Measurements from ENCODE around the gene LRRC75A.
A peak's percentile ranks its signal among the peaks of the same experiment; 100 is the strongest.
"Not testable (repeated sequence)": the region's sequence is repeated elsewhere in the genome, so short reads cannot be mapped to it uniquely, and the experiment has no call there.

Gene LRRC75A

DNA sequence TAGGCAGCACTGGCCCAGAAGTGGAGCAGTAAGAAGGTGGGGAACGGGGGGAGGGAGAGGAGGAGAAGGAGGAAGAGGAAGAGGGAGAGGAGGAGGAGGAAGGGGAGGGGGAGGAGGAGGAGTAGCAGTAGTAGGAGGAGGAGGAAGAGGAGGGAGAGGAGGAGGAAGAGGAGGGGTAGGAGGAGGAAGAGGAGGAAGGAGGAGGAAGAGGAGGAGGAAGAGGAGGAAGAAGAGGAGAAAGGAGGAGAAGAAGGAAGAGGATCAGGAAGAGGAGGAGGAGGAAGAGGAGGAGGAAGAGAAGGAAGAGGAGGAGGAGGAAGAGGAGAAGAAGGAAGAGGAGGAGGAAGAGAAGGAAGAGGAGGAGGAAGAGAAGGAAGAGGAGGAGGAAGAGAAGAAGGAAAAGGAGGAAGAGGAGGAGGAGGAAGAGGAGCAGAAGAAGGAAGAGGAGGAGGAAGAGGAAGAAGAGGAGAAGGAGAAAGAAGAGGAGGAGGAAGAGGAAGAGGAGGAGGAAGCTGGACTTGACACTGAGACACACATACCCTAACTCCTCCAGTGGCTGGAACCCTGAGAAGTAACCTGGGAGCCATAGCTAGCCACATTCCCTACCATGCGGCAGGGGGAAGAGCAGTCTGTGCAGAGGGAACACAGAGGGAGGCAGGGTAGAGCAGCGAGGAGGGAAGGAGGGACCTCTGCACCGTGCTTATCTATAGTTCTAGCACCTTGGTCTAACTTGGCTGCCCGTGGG lies 35.8 kb downstream of the LRRC75A start:
- no peak overlapping the region for H3K9ac ChIP-seq (ENCODE audit: low read length)
- H3K36me3 ChIP-seq (ENCODE audit: control insufficient read depth, insufficient read depth, low read length) = no peaks in the 10 kb centered on the region
- H3K9me3 ChIP-seq (ENCODE audit: control insufficient read depth, low read length) = no peaks in the 10 kb centered on the region
- H3K27me3 ChIP-seq (ENCODE audit: control insufficient read depth, insufficient read depth, low read length) = no peaks in the 10 kb centered on the region
- no peak overlapping the region for H3K4me3 ChIP-seq (ENCODE audit: low read length)
- H3K4me1 ChIP-seq (ENCODE audit: control insufficient read depth, insufficient read depth, low read length) = peaks cover 7% of the 10 kb centered on the region

DNA sequence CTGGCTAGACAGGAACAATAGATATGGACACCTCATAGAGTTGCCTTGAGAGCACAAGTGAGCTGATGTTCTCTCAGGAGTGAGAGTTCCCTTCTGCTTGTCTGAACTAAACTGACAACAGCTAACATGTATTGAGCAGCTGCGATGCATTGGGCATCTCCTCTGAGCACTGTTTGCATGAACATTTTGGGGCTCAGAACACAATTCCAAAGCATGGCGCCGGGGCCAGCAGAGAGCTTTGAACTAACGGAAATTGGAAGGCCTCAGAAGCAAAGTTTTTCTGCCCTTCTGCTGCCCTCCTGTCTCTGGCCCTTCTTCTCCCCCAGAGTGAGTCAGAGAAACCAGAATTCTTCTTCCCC lies 38.5 kb downstream of the LRRC75A start:
- Histone ChIP-seq H3K4me1 (ENCODE audit: control insufficient read depth, insufficient read depth, low read length) (no peaks in the 10 kb centered on the region), H3K4me3 (ENCODE audit: low read length) (no peak overlapping the region), H3K9me3 (ENCODE audit: control insufficient read depth, low read length) (no peaks in the 10 kb centered on the region), H3K36me3 (ENCODE audit: control insufficient read depth, insufficient read depth, low read length) (peaks cover 8% of the 10 kb centered on the region), H3K27me3 (ENCODE audit: control insufficient read depth, insufficient read depth, low read length) (no peaks in the 10 kb centered on the region), H3K9ac (ENCODE audit: low read length) (no peak overlapping the region)

DNA sequence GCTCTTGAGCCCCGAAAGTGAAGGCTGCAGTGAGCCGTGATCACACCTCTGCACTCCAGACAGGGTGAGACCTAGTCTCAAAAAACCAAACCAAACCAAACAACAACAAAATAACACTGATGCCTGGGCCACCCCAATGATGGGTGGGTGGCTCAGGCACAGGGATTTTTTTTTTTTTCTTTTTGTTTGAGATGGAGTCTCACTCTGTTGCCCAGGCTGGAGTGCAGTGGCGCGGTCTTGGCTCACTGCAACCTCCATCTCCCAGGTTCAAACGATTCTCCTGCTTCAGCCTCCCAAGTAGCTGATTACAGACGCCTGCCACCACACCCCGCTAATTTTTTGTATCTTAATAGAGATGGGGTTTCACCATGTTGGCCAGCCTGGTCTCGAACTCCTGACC lies 39.7 kb downstream of the LRRC75A start:
- H3K36me3 ChIP-seq (ENCODE audit: control insufficient read depth, insufficient read depth, low read length); H3K9ac ChIP-seq (ENCODE audit: low read length): not testable (repeated sequence)

DNA sequence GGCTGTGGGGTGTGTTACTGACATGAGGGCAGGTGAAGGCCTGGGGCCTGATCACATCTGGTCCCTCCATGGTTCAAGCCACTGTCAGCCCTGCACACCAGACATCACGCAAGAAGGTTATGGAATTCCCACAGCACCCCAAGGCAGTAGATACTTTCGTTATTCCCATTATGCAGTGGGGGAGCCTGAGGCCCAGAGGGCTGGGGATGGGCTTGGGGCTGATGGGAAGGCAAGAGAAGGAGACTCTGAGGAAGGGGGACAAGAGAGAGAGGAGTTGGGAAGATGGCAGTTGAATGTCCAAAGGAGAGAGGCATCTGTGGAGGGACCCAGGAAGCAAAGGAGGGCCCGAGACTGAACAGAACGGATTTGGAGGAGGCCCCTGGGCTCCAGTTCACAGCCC lies 42.0 kb downstream of the LRRC75A start:
- Histone ChIP-seq H3K9me3 (ENCODE audit: control insufficient read depth, low read length) (no peaks in the 10 kb centered on the region), H3K36me3 (ENCODE audit: control insufficient read depth, insufficient read depth, low read length) (peaks cover 9% of the 10 kb centered on the region), H3K4me1 (ENCODE audit: control insufficient read depth, insufficient read depth, low read length) (no peaks in the 10 kb centered on the region), H3K27me3 (ENCODE audit: control insufficient read depth, insufficient read depth, low read length) (no peaks in the 10 kb centered on the region), H3K9ac (ENCODE audit: low read length) (no peak overlapping the region), H3K4me3 (ENCODE audit: low read length) (no peak overlapping the region)

More for the DNA sequence above, 39.7 kb downstream of the LRRC75A start:
- H3K4me1 ChIP-seq (ENCODE audit: control insufficient read depth, insufficient read depth, low read length); H3K9me3 ChIP-seq (ENCODE audit: control insufficient read depth, low read length); H3K27me3 ChIP-seq (ENCODE audit: control insufficient read depth, insufficient read depth, low read length); H3K4me3 ChIP-seq (ENCODE audit: low read length): not testable (repeated sequence)

DNA sequence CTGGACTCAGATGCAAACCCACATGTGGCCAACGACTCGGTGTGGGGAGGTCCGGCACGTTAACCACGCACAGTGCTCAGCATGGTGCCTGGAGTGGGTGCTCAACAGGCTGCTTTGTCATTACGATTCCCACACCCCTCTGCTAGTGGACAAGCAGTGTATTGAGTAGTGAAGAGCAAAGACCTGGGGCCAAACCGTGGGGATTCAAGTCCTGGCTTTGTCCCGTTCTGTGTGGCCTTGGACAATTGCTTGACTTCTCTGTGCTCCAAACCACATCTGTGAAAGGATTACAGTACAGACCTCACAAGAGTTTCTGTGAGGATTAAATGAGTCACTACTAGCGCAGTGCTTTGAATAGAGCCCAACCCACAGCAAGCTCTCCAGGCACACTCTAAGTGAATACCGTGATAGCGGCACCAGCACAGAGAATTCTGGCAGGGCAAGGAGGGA lies 42.8 kb downstream of the LRRC75A start:
- Histone ChIP-seq H3K27me3 (ENCODE audit: control insufficient read depth, insufficient read depth, low read length) (no peaks in the 10 kb centered on the region), H3K36me3 (ENCODE audit: control insufficient read depth, insufficient read depth, low read length) (peaks cover 9% of the 10 kb centered on the region), H3K4me1 (ENCODE audit: control insufficient read depth, insufficient read depth, low read length) (no peaks in the 10 kb centered on the region)

DNA sequence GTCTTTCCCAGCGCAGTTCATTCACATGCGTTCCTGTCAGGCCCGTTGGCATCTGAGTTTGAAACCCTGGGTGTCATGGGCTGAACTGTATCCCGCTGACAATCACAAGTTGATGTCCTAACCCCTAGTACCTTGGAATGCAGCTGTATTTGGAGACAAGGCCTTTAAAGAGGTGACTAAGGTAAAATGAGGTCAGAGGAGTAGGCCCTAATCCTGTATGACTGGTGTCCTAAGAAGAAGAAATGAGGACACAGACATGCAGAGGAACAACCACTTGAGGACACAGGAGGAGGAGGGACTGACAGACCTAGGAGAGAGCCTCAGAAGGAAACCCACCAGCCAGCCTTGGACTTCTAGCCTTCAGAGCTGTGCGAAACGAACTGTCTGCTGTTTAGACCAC lies 43.5 kb downstream of the LRRC75A start:
- Histone ChIP-seq H3K4me3 (ENCODE audit: low read length) (no peak overlapping the region), H3K9me3 (ENCODE audit: control insufficient read depth, low read length) (no peaks in the 10 kb centered on the region), H3K9ac (ENCODE audit: low read length) (no peak overlapping the region), H3K27me3 (ENCODE audit: control insufficient read depth, insufficient read depth, low read length) (no peaks in the 10 kb centered on the region), H3K4me1 (ENCODE audit: control insufficient read depth, insufficient read depth, low read length) (peaks cover 4% of the 10 kb centered on the region), H3K36me3 (ENCODE audit: control insufficient read depth, insufficient read depth, low read length) (peaks cover 12% of the 10 kb centered on the region)

More for the DNA sequence above, 42.8 kb downstream of the LRRC75A start:
- Histone ChIP-seq H3K9ac (ENCODE audit: low read length) (no peak overlapping the region), H3K9me3 (ENCODE audit: control insufficient read depth, low read length) (no peaks in the 10 kb centered on the region), H3K4me3 (ENCODE audit: low read length) (no peak overlapping the region)

DNA sequence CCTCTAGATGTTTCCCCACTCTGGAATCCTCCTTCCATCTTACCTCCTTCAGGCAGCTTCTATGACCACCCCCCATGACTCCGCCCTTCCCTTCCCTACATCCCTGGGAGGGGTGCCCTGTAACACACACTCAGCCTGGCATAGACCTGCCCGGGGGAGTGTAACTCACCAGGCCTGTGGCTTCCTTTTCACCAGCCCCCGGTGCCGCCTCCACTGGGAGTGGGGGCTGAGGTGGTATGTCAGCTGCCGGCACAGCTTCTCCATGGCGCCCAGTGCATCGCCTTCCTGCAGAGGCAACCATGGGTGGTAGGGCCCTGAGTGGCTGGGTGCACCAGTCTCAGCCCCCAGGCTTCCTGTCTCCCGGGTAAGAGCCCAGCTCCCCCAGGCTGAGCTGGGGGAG lies 44.3 kb downstream of the LRRC75A start:
- Histone ChIP-seq H3K4me1 (ENCODE audit: control insufficient read depth, insufficient read depth, low read length) (peaks cover 6% of the 10 kb centered on the region), H3K27me3 (ENCODE audit: control insufficient read depth, insufficient read depth, low read length) (no peaks in the 10 kb centered on the region), H3K9me3 (ENCODE audit: control insufficient read depth, low read length) (no peaks in the 10 kb centered on the region), H3K9ac (ENCODE audit: low read length) (no peak overlapping the region), H3K36me3 (ENCODE audit: control insufficient read depth, insufficient read depth, low read length) (peaks cover 19% of the 10 kb centered on the region), H3K4me3 (ENCODE audit: low read length) (no peak overlapping the region)

DNA sequence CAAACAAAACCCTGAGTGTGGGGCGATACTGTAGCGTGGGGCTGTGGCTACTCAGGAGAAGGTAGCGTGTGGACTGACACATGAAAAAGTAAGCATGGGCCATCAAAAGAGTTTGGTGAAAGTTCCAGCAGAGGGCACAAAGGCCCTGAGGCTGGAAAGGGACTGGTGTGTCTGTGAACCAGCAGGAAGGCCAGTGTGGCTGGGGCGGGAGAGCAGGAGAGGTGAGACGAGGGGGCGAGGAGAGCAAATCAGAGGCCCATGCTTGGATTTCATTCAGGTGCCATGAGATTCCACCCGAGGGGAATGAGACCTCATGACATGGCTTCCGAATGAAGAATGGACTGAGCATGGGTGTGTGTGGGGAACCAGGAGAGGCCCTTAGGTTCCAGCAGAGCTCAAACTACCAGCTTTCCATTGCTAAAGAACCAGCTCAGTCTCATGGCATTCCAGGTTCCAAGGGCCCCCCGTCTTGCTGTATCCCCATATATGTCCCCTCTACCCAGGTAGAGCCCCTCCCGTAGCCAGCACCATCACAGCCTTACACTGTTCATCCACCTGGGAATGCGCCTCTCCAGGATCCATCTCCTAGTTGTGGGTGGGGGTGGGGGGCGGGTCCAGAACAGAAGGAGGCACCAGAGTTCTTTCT lies 45.5 kb downstream of the LRRC75A start:
- Histone ChIP-seq H3K4me1 (ENCODE audit: control insufficient read depth, insufficient read depth, low read length) (peaks cover 18% of the 10 kb centered on the region), H3K4me3 (ENCODE audit: low read length) (no peak overlapping the region), H3K36me3 (ENCODE audit: control insufficient read depth, insufficient read depth, low read length) (peaks cover 19% of the 10 kb centered on the region), H3K9me3 (ENCODE audit: control insufficient read depth, low read length) (no peaks in the 10 kb centered on the region), H3K27me3 (ENCODE audit: control insufficient read depth, insufficient read depth, low read length) (no peaks in the 10 kb centered on the region), H3K9ac (ENCODE audit: low read length) (no peak overlapping the region)

DNA sequence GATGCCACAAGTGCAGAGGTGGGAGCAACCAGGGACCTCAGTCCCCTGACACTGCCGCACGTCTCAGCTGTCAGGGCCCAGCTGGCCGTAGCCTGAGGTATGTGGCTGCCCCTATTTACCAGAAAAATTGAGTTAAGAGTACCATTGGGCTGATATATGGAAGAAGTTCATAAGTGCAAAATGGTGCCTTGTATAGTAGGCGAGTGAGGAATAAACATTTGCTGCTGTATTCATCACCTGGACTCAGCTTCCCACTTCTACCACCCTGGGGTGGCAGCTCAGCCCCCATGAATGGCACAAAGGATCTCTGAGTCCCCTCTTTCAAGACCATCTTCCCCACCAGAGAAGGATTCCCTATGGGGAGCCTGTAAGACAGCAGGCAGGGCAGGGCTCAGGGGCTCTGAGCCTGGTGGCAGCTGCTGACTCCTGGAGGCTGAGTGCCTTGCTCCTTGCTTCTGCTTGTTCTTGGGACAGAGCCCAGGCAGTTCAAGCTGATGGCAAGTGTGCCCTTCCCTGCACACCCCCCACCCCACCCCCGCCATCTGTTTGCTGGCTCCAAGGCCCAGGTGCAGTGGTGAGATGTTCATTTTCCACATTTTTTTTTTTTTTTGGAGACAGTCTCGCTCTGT lies 47.6 kb downstream of the LRRC75A start:
- Histone ChIP-seq H3K27me3 (ENCODE audit: control insufficient read depth, insufficient read depth, low read length) (no peaks in the 10 kb centered on the region), H3K4me3 (ENCODE audit: low read length) (no peak overlapping the region), H3K4me1 (ENCODE audit: control insufficient read depth, insufficient read depth, low read length) (peaks cover 32% of the 10 kb centered on the region), H3K9ac (ENCODE audit: low read length) (no peak overlapping the region), H3K9me3 (ENCODE audit: control insufficient read depth, low read length) (no peaks in the 10 kb centered on the region), H3K36me3 (ENCODE audit: control insufficient read depth, insufficient read depth, low read length) (peaks cover 24% of the 10 kb centered on the region)

DNA sequence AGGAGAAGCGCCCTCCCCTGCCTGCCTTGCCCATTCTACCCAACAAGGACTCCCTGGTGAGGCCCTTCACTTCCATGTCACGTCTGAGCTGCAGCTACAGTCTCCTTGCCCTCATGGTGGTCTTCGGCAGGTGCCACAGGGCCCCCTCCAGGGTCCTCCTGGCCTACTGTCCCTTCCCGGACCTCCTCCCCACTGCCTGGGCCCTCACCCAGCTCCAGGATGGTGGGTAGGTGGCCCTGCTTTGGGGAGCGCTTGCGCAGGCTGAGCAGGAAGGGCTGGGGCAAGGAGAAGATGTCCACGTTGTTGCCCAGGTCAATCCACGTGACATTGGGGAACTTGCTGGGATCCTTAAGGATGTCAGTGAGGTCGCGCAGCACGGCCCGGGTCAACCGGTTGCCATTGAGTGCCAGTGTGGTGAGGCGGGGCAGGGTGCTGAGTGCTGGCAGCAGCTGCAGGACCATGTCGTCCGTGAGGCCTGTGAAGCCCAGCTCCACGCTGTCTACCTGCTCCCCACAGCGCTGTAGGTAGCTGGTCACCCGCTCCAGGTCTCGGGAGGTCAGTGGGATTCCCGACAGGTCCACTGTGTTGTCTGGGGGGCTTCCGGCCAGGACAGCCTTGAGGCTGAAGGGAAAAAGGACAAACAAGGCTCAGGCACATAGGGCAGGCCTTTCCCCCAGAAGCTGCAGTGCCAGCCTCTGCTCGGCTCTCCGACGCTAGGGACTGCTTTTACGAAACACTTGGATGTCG lies 48.3 kb downstream of the LRRC75A start:
- peak overlapping the region; percentile 20 for H3K9ac ChIP-seq (ENCODE audit: low read length)
- H3K4me1 ChIP-seq (ENCODE audit: control insufficient read depth, insufficient read depth, low read length) = peaks cover 32% of the 10 kb centered on the region
- H3K27me3 ChIP-seq (ENCODE audit: control insufficient read depth, insufficient read depth, low read length) = no peaks in the 10 kb centered on the region
- H3K36me3 ChIP-seq (ENCODE audit: control insufficient read depth, insufficient read depth, low read length) = peaks cover 18% of the 10 kb centered on the region
- H3K9me3 ChIP-seq (ENCODE audit: control insufficient read depth, low read length) = no peaks in the 10 kb centered on the region
- H3K4me3 ChIP-seq (ENCODE audit: low read length) = no peak overlapping the region

DNA sequence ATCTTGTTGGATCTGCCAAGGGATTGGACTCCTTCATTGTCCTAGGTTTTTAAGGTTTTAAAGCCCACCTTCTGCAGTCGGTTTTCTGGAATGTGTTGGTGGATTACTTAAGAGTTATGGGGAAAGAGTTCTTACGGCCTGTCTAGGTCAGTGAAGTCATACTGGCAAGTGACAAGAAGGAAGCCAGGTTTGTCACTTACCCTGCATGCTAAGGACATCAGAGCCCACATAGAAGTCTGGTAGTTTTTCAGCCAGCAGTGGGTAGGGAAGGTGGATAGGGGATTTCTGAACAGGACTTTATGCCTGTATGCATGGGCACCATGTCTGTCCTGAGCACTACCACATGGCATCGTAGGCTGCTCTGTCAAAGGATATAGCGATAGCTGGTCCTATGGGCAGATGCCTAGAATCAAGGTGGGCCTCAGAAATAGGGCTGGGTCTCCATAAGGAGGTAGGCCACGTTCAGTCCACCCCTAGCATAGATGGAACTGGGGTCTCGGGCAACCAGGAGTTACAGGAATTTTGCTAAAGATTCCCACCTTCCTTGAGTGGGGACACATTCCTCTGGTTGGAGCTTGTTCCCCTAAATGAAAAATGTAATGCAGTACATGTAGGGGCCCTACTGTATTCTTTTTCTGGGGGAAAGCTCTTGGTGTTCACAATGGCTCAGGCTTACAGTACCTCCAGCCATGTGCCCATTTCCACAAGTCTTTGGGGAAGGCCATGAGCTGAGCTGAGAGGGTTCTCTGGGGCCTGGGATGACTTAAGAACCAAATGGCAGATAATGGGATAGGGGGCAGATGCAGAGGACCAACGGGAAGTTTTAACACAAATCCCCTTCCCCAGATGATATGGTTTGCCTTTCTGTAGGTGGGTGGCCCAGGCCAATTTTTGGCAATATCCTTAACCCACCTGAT lies 49.1 kb downstream of the LRRC75A start:
- H3K4me3 ChIP-seq (ENCODE audit: low read length) = no peak overlapping the region
- H3K36me3 ChIP-seq (ENCODE audit: control insufficient read depth, insufficient read depth, low read length) = peaks cover 14% of the 10 kb centered on the region
- no peaks in the 10 kb centered on the region for H3K9me3 ChIP-seq (ENCODE audit: control insufficient read depth, low read length)
- H3K4me1 ChIP-seq (ENCODE audit: control insufficient read depth, insufficient read depth, low read length) = peaks cover 32% of the 10 kb centered on the region
- no peak overlapping the region for H3K9ac ChIP-seq (ENCODE audit: low read length)
- H3K27me3 ChIP-seq (ENCODE audit: control insufficient read depth, insufficient read depth, low read length) = no peaks in the 10 kb centered on the region

Measured in mucosa of stomach (tissue), 1 donor.